ENCODE results near the gene DOCK3.

DOCK3 gene

DNA sequence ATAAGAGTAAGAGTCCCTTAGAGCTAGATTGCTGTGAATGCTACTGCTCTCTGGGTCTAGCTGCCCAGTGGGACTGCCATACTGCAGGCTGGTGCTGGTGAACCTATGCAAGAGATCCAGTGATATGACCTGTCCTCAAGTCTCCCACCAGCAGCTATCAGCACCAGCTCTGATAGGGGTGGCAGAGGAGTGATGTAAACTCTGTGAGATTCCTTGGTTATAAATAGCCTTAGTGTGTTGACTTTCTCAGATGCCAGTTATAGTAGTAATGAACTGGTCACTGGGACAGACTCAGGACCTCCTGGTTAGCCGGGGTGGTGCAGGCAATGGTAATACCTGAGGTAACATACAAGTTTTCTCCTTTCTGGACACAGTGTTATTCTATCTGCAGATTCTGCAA, 515.5 kb downstream of the DOCK3 start:
- TF ChIP-seq, protein P1, sequence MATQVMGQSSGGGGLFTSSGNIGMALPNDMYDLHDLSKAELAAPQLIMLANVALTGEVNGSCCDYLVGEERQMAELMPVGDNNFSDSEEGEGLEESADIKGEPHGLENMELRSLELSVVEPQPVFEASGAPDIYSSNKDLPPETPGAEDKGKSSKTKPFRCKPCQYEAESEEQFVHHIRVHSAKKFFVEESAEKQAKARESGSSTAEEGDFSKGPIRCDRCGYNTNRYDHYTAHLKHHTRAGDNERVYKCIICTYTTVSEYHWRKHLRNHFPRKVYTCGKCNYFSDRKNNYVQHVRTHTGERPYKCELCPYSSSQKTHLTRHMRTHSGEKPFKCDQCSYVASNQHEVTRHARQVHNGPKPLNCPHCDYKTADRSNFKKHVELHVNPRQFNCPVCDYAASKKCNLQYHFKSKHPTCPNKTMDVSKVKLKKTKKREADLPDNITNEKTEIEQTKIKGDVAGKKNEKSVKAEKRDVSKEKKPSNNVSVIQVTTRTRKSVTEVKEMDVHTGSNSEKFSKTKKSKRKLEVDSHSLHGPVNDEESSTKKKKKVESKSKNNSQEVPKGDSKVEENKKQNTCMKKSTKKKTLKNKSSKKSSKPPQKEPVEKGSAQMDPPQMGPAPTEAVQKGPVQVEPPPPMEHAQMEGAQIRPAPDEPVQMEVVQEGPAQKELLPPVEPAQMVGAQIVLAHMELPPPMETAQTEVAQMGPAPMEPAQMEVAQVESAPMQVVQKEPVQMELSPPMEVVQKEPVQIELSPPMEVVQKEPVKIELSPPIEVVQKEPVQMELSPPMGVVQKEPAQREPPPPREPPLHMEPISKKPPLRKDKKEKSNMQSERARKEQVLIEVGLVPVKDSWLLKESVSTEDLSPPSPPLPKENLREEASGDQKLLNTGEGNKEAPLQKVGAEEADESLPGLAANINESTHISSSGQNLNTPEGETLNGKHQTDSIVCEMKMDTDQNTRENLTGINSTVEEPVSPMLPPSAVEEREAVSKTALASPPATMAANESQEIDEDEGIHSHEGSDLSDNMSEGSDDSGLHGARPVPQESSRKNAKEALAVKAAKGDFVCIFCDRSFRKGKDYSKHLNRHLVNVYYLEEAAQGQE (IDR thresholded peaks at IDR 0.05; ENCODE audit: insufficient read depth in 1 of 2, low read depth in 2 of 2, low read length in 2 of 2) = no peak
- no peak for TF ChIP-seq FOXP2 (optimal IDR thresholded peaks at IDR 0.05; ENCODE audit: borderline replicate concordance, extremely low read depth, extremely low read length, insufficient read depth)
- TF ChIP-seq POLR2AphosphoS5 (IDR thresholded peaks at IDR 0.05; ENCODE audit: low read depth, low read length) = no peak
- no peak for TF ChIP-seq TAF1 (IDR thresholded peaks at IDR 0.05; ENCODE audit: borderline replicate concordance, insufficient read depth, low read length)
- TF ChIP-seq SIN3A (IDR thresholded peaks at IDR 0.05; ENCODE audit: borderline replicate concordance, insufficient read depth, low read length) = no peak

GRCh38 chr3:51190827-51191226, 516.1 kb downstream of the DOCK3 start:
- TF ChIP-seq SIN3A (IDR thresholded peaks at IDR 0.05; ENCODE audit: borderline replicate concordance, insufficient read depth, low read length) (no peak), TAF1 (IDR thresholded peaks at IDR 0.05; ENCODE audit: borderline replicate concordance, insufficient read depth, low read length) (no peak), POLR2AphosphoS5 (IDR thresholded peaks at IDR 0.05; ENCODE audit: low read depth, low read length) (no peak), FOXP2 (optimal IDR thresholded peaks at IDR 0.05; ENCODE audit: borderline replicate concordance, extremely low read depth, extremely low read length, insufficient read depth) (no peak)
- TF ChIP-seq, protein P1 (IDR thresholded peaks at IDR 0.05; ENCODE audit: insufficient read depth in 1 of 2, low read depth in 2 of 2, low read length in 2 of 2) = no peak

DNA sequence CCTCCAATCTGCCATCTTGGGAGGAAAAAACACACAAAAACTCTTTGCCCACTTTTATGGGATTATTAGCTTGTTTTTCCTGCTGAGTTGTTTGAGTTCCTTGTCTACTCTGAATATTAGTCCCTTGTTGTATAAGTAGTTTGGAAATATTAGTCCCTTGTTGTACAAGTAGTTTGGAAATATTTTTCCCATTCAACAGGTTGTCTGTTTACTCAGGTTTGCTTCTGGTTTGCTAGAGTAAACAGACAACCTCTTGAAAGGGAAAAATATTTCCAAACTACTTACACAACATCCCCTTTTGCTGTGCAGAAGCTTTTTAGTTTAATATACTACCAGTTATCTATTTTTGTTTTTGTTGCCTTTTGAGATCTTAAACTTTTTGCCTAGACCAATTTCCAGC, 517.0 kb downstream of the DOCK3 start:
- no peak for TF ChIP-seq FOXP2 (optimal IDR thresholded peaks at IDR 0.05; ENCODE audit: borderline replicate concordance, extremely low read depth, extremely low read length, insufficient read depth)
- TF ChIP-seq TAF1 (IDR thresholded peaks at IDR 0.05; ENCODE audit: borderline replicate concordance, insufficient read depth, low read length) = no peak
- TF ChIP-seq POLR2AphosphoS5 (IDR thresholded peaks at IDR 0.05; ENCODE audit: low read depth, low read length) = no peak
- TF ChIP-seq, protein P1 (IDR thresholded peaks at IDR 0.05; ENCODE audit: insufficient read depth in 1 of 2, low read depth in 2 of 2, low read length in 2 of 2) = no peak
- no peak for TF ChIP-seq SIN3A (IDR thresholded peaks at IDR 0.05; ENCODE audit: borderline replicate concordance, insufficient read depth, low read length)

GRCh38 chr3:51198477-51198876, 523.8 kb downstream of the DOCK3 start:
- TF ChIP-seq, protein P1 (IDR thresholded peaks at IDR 0.05; ENCODE audit: insufficient read depth in 1 of 2, low read depth in 2 of 2, low read length in 2 of 2) = no peak
- TF ChIP-seq SIN3A (IDR thresholded peaks at IDR 0.05; ENCODE audit: borderline replicate concordance, insufficient read depth, low read length) (no peak), TAF1 (IDR thresholded peaks at IDR 0.05; ENCODE audit: borderline replicate concordance, insufficient read depth, low read length) (no peak), FOXP2 (optimal IDR thresholded peaks at IDR 0.05; ENCODE audit: borderline replicate concordance, extremely low read depth, extremely low read length, insufficient read depth) (no peak), POLR2AphosphoS5 (IDR thresholded peaks at IDR 0.05; ENCODE audit: low read depth, low read length) (no peak)

DNA sequence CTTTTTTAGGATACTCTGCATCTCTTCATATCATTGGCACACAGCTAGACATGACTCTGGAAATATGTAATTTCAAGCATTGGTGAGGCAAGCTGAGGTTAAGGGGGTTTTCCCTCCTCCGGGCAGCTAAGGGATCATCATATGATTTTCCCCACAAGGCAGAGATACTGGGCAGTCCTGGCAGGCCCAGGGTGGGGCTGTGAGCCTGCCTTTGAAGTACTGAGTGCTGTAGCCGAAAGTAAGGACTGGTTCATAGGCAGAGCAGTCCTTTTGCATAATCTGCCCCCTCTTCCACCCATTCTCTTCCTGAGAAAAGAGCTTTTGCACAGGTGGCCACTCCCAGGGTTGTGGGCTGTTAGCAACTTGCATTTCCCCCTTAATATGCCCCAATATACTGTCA, 541.6 kb downstream of the DOCK3 start:
- no peak for TF ChIP-seq TAF1 (IDR thresholded peaks at IDR 0.05; ENCODE audit: borderline replicate concordance, insufficient read depth, low read length)
- no peak for TF ChIP-seq POLR2AphosphoS5 (IDR thresholded peaks at IDR 0.05; ENCODE audit: low read depth, low read length)
- no peak for TF ChIP-seq SIN3A (IDR thresholded peaks at IDR 0.05; ENCODE audit: borderline replicate concordance, insufficient read depth, low read length)
- no peak for TF ChIP-seq FOXP2 (optimal IDR thresholded peaks at IDR 0.05; ENCODE audit: borderline replicate concordance, extremely low read depth, extremely low read length, insufficient read depth)
- TF ChIP-seq, protein P1 (IDR thresholded peaks at IDR 0.05; ENCODE audit: insufficient read depth in 1 of 2, low read depth in 2 of 2, low read length in 2 of 2) = no peak

All from PFSK-1 (cell line).